Suprapubic skin (tissue), 3 donors: ENCODE measurements around the gene GEN1.

Experiments
- POLR2A ChIP-seq, 2 donors: fragments of 450-650 bp; IDR thresholded peaks; one replicate each; pipeline ENCODE4 v1.6.1; 2017; ENCODE audit warnings: antibody characterized with exemption in 2 of 2, mild to moderate bottlenecking in 2 of 2, moderate library complexity in 2 of 2
- TF ChIP-seq, protein P1 (sequence below), 2 donors: fragments of 200-600 bp in 1 of 2; fragments of 450-650 bp in 1 of 2; sonication (generic) in 1 of 2; IDR thresholded peaks; one replicate each; pipeline ENCODE4 v1.5.1; 2016 to 2019; ENCODE audit warnings: antibody characterized with exemption in 2 of 2, mild to moderate bottlenecking in 1 of 2, moderate library complexity in 1 of 2

DNA sequence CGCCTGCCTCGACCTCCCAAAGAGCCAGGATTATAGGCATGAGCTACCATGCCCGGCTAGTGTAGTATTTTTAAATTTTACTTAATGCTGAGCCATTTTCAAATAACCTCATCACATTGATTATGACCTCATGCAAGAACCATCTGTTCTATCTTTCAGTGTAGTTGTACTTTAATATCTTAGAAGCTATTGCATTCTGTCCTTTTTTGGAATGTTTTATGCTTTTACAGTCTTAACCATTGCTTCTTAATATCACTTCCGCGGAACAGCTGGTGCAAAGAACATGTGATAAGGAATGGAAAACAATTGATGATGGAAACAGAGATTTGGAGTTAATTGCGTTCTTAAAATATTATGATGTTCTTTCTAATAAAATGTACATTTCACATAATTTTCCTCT is 2.7 kb downstream of the GEN1 start:
- TF ChIP-seq, protein P1, sequence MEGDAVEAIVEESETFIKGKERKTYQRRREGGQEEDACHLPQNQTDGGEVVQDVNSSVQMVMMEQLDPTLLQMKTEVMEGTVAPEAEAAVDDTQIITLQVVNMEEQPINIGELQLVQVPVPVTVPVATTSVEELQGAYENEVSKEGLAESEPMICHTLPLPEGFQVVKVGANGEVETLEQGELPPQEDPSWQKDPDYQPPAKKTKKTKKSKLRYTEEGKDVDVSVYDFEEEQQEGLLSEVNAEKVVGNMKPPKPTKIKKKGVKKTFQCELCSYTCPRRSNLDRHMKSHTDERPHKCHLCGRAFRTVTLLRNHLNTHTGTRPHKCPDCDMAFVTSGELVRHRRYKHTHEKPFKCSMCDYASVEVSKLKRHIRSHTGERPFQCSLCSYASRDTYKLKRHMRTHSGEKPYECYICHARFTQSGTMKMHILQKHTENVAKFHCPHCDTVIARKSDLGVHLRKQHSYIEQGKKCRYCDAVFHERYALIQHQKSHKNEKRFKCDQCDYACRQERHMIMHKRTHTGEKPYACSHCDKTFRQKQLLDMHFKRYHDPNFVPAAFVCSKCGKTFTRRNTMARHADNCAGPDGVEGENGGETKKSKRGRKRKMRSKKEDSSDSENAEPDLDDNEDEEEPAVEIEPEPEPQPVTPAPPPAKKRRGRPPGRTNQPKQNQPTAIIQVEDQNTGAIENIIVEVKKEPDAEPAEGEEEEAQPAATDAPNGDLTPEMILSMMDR (IDR thresholded peaks at IDR 0.05): no peak
- TF ChIP-seq POLR2A (IDR thresholded peaks at IDR 0.05): no peak
